ENCODE data around the gene RYR2.

RYR2 gene

DNA sequence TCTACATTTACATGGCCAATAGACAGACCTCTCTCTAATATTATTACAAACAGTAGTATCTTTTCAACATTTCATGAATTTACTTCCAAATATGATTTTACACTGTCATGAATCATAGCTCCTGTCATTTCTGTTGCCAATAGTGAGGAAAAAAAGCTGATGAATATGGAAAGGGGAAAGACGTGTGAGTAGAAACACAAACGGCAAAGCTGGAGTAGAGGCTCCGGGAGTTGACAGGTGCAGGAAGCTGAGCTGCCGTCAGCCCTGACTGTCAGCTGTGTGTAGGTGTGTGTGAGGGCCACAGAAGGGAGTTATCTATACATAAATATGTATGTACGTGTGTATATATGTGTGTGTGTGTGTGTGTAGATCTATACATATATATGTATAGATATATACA is 431.9 kb downstream of the RYR2 start:
- TF ChIP-seq, protein P1, sequence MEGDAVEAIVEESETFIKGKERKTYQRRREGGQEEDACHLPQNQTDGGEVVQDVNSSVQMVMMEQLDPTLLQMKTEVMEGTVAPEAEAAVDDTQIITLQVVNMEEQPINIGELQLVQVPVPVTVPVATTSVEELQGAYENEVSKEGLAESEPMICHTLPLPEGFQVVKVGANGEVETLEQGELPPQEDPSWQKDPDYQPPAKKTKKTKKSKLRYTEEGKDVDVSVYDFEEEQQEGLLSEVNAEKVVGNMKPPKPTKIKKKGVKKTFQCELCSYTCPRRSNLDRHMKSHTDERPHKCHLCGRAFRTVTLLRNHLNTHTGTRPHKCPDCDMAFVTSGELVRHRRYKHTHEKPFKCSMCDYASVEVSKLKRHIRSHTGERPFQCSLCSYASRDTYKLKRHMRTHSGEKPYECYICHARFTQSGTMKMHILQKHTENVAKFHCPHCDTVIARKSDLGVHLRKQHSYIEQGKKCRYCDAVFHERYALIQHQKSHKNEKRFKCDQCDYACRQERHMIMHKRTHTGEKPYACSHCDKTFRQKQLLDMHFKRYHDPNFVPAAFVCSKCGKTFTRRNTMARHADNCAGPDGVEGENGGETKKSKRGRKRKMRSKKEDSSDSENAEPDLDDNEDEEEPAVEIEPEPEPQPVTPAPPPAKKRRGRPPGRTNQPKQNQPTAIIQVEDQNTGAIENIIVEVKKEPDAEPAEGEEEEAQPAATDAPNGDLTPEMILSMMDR (IDR thresholded peaks at IDR 0.05; ENCODE audit: low read length, missing control alignments) = no peak
- H3K4me3 ChIP-seq (replicated peaks; ENCODE audit: low read depth, low read length) = no peak overlapping the region
- DNase-seq (ENCODE audit: low read depth) = no peak

DNA sequence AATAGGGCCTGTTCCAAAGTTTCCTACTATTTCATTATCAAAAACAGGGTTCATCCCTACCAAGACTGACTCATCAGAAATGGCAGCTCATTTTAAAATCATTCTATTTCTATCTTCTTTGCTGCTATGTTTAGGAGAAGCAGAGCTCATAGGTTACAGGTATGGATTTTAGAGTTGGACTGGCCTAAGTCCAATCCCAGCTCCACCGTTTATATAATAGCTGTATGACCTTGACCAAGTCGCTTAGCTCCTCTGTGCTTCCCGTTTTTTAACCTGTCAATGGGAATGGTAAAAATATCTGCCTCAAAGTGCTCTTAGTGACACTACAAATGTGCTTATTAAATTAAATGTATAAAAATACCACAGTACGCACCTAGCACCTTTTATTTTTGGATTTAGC is 436.1 kb downstream of the RYR2 start:
- TF ChIP-seq, protein P1 (IDR thresholded peaks at IDR 0.05; ENCODE audit: low read length, missing control alignments) = no peak

DNA sequence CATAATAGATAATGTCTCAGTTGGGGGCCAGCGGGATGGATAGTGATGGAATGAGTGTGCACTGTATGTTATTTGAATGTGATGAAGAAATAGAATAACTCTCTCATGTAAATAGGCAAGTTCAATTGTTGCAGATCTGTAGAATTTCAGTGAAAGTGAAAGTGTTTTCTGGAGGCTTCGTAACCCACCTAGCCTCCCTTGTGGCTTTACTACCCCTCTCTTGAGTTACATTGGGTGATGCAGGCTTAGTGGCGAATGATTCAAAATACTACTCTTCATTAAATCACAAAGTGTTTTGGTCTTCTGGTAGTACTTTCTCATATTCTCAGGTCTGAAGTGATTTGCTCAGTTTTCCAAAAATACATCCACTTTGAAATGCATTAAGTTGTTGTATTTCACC is 436.9 kb downstream of the RYR2 start:
- TF ChIP-seq, protein P1 (IDR thresholded peaks at IDR 0.05; ENCODE audit: low read length, missing control alignments) = no peak
- no peak overlapping the region for H3K4me3 ChIP-seq (replicated peaks; ENCODE audit: low read depth, low read length)
- no peak for DNase-seq (ENCODE audit: low read depth)

More for the DNA sequence above, 436.1 kb downstream of the RYR2 start:
- no peak overlapping the region for H3K4me3 ChIP-seq (replicated peaks; ENCODE audit: low read depth, low read length)
- DNase-seq (ENCODE audit: low read depth) = no peak

DNA sequence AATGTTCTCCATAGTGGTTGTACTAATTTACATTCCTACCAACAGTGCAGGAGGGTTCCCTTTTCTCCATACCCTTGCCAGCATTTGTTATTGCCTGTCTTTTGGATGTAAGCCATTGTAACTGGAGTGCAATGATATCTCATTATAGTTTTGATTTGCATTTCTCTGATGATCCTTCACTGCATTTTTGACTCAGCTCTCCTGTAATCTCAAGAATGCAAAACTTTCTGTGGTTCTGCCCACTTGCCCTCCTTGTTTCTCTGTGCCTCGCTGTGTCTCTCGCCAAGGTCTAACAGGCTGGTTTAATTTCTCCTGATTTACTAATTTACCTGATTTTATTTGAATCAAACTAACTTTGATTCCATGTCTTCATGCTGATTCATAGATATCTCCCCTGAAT is 440.8 kb downstream of the RYR2 start:
- TF ChIP-seq, protein P1 (IDR thresholded peaks at IDR 0.05; ENCODE audit: low read length, missing control alignments) = no peak
- no peak overlapping the region for H3K4me3 ChIP-seq (replicated peaks; ENCODE audit: low read depth, low read length)
- no peak for DNase-seq (ENCODE audit: low read depth)

DNA sequence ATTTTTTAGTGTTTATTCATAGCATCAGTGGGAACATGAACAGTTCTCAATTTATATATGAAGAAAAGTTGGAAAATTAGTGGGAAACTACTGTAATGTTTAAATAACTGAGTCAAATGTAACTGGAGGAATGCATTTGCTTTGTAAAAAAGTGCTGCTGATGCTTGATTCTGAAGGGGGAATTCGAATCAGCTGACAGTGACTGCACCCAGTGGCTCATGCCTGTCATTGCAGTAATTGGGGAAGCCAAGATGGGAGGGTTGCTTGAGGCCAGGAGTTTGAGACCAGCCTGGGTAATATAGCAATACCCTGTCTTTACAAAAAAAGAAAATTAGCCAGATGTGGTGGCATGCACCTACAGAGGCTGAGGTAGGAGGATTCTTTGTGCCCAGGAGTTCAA is 450.4 kb downstream of the RYR2 start:
- TF ChIP-seq, protein P1 (IDR thresholded peaks at IDR 0.05; ENCODE audit: low read length, missing control alignments) = no peak
- H3K4me3 ChIP-seq (replicated peaks; ENCODE audit: low read depth, low read length) = no peak overlapping the region
- DNase-seq (ENCODE audit: low read depth) = no peak

DNA sequence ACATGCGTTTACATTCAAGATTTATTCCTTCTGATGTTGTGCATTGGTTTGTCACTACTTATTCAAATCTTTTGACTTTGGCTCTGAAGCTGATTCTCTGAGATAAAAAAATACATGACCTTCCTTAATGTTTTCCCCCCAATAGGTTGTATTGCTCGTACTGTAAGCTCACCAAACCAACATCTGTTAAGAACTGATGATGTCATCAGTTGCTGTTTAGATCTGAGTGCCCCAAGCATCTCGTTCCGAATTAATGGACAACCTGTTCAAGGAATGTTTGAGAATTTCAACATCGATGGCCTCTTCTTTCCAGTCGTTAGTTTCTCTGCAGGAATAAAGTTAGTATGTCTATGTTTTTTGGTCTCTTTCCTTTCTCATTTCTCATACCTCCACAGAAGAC is 458.6 kb downstream of the RYR2 start:
- H3K4me3 ChIP-seq (replicated peaks; ENCODE audit: low read depth, low read length) = no peak overlapping the region
- no peak for DNase-seq (ENCODE audit: low read depth)
- TF ChIP-seq, protein P1 (IDR thresholded peaks at IDR 0.05; ENCODE audit: low read length, missing control alignments) = no peak

DNA sequence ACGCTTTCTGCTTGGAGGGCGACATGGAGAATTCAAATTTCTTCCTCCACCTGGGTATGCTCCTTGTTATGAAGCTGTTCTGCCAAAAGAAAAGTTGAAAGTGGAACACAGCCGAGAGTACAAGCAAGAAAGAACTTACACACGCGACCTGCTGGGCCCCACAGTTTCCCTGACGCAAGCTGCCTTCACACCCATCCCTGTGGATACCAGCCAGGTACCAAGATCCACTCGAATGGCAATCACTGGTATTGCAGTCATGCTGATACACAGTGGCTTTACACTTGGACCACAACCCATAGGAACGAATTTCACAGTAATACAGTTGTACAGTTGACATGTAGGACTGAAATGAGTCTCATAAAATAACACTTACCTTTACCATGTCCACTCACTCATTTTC is 461.3 kb downstream of the RYR2 start:
- TF ChIP-seq, protein P1 (IDR thresholded peaks at IDR 0.05; ENCODE audit: low read length, missing control alignments) = no peak
- DNase-seq (ENCODE audit: low read depth) = no peak

More for the DNA sequence above, 461.3 kb downstream of the RYR2 start:
- no peak overlapping the region for H3K4me3 ChIP-seq (replicated peaks; ENCODE audit: low read depth, low read length)
